Right atrium auricular region (tissue), 2 donors: ENCODE measurements around the gene SV2B. TPM values are rescaled to one million over a fixed set of nuclear protein-coding genes. Genes with fewer than 3 reads are reported as not detected.

Experiments
- DNase-seq: peaks from one replicate; pipeline ENCODE4 v3.0.0-alpha.2; 2019; ENCODE audit warnings: low spot score
- H3K27ac ChIP-seq, 2 donors: fragments of 200-600 bp; sonication (generic); 1 replicate in 1 of 2; 2 replicates in 1 of 2; pipeline ENCODE4 v1.5.1; 2016 to 2019
- H3K27me3 ChIP-seq, 2 donors: fragments of 200-600 bp; sonication (generic); one replicate each; pipeline versions ENCODE4 v1.5.1 to v1.6.0; 2017 to 2019
- H3K36me3 ChIP-seq: fragments of 200-600 bp; sonication (generic); one replicate; pipeline ENCODE4 v1.5.1; 2016
- H3K4me1 ChIP-seq, 2 donors: fragments of 200-600 bp; sonication (generic); one replicate each; pipeline versions ENCODE4 v1.5.1 to v1.6.0; 2017 to 2019
- H3K4me3 ChIP-seq, 2 donors: fragments of 200-600 bp; sonication (generic); 1 replicate in 1 of 2; 2 replicates in 1 of 2; pipeline ENCODE4 v1.5.1; 2017 to 2019; ENCODE audit warnings: mild to moderate bottlenecking in 1 of 2, moderate library complexity in 1 of 2
- H3K9me3 ChIP-seq, 2 donors: fragments of 200-600 bp; sonication (generic); one replicate each; pipeline ENCODE4 v1.5.1; 2019
- CTCF ChIP-seq, 2 donors: fragments of 200-600 bp; sonication (generic); IDR thresholded peaks; one replicate each; pipeline ENCODE4 v1.5.1; 2019; ENCODE audit warnings: antibody characterized with exemption in 2 of 2
- total RNA-seq, 2 donors: library from RNA; depleted of rRNA; stranded (reverse); fragments of >200 nt; gene quantifications; one replicate each; pipeline ENCODE4 v1.1.0, GENCODE V29; 2016

Gene SV2B
- total RNA-seq, 2 donors from 2014 or later: 0.24 to 0.56 TPM

GRCh38 chr15:91151781-91152563 is 51.9 kb downstream of the SV2B start:
- Histone ChIP-seq H3K4me1 (no peaks in the 10 kb centered on the region), H3K27me3 (no peaks in the 10 kb centered on the region), H3K27ac (no peak overlapping the region), H3K9me3 (no peaks in the 10 kb centered on the region), H3K4me3 (no peak overlapping the region), H3K36me3 (no peaks in the 10 kb centered on the region)
- TF ChIP-seq CTCF (IDR thresholded peaks at IDR 0.05): no peak
- DNase-seq: no peak

- no peak for TF ChIP-seq CTCF (IDR thresholded peaks at IDR 0.05)
- Histone ChIP-seq H3K4me3 (no peak overlapping the region), H3K27ac (no peak overlapping the region), H3K36me3 (no peaks in the 10 kb centered on the region), H3K27me3 (no peaks in the 10 kb centered on the region), H3K4me1 (no peaks in the 10 kb centered on the region), H3K9me3 (no peaks in the 10 kb centered on the region)
- no peak for DNase-seq
These were observed 53.0 kb downstream of the SV2B start for GRCh38 chr15:91152896-91153581.

- Histone ChIP-seq H3K36me3 (no peaks in the 10 kb centered on the region), H3K27me3 (no peaks in the 10 kb centered on the region), H3K9me3 (no peaks in the 10 kb centered on the region), H3K27ac (no peak overlapping the region), H3K4me3 (no peak overlapping the region), H3K4me1 (no peaks in the 10 kb centered on the region)
- no peak for DNase-seq
- no peak for TF ChIP-seq CTCF (IDR thresholded peaks at IDR 0.05)
These were observed 53.9 kb downstream of the SV2B start for GRCh38 chr15:91153954-91154353.

GRCh38 chr15:91156175-91156726 is 56.2 kb downstream of the SV2B start:
- no peak overlapping the region for H3K27ac ChIP-seq
- no peak overlapping the region for H3K4me3 ChIP-seq
- H3K4me1 ChIP-seq: no peaks in the 10 kb centered on the region
- TF ChIP-seq CTCF (IDR thresholded peaks at IDR 0.05): no peak
- H3K36me3 ChIP-seq: no peaks in the 10 kb centered on the region
- no peaks in the 10 kb centered on the region for H3K9me3 ChIP-seq
- no peaks in the 10 kb centered on the region for H3K27me3 ChIP-seq
- DNase-seq: no peak

- Histone ChIP-seq H3K36me3 (no peaks in the 10 kb centered on the region), H3K9me3 (peaks cover 0 to 4% of the 10 kb centered on the region in 2 donors), H3K4me1 (no peaks in the 10 kb centered on the region), H3K27ac (no peak overlapping the region), H3K27me3 (no peaks in the 10 kb centered on the region), H3K4me3 (no peak overlapping the region)
- TF ChIP-seq CTCF (IDR thresholded peaks at IDR 0.05): no peak
- no peak for DNase-seq
These were observed 58.6 kb downstream of the SV2B start for GRCh38 chr15:91158415-91159394.
